MM.1S (cell line): Measurements from ENCODE around the gene EDARADD.
"Not testable (repeated sequence)": the region's sequence is repeated elsewhere in the genome, so short reads cannot be mapped to it uniquely, and the experiment has no call there.

Experiments
- DNase-seq: peaks from one replicate; pipeline ENCODE4 v3.0.0-alpha.2; 2015
- H2AFZ ChIP-seq: fragments of 300-600 bp; sonication (generic); 2 replicates; pipeline ENCODE4 v1.6.0; 2016; ENCODE audit warnings: antibody characterized with exemption, low read length
- H3F3A ChIP-seq: fragments of 300-600 bp; sonication (generic); 2 replicates; pipeline ENCODE4 v1.6.1; 2016; ENCODE audit warnings: mild to moderate bottlenecking, antibody characterized with exemption, low read length, moderate library complexity, mixed read lengths; ENCODE audit not compliant: insufficient read depth
- H3K27ac ChIP-seq: fragments of 300-600 bp; sonication (generic); 2 replicates; pipeline ENCODE4 v1.5.1; 2016; ENCODE audit warnings: mild to moderate bottlenecking, low read length
- H3K27me3 ChIP-seq: fragments of 300-600 bp; sonication (generic); replicated peaks from 2 replicates; pipeline ENCODE4 v1.6.0; 2016; ENCODE audit warnings: low read length; ENCODE audit not compliant: insufficient read depth
- H3K36me3 ChIP-seq: fragments of 300-600 bp; sonication (generic); replicated peaks from 2 replicates; pipeline ENCODE4 v1.6.1; 2016; ENCODE audit warnings: mild to moderate bottlenecking, low read length, mixed read lengths; ENCODE audit not compliant: insufficient read depth
- H3K4me1 ChIP-seq: fragments of 300-600 bp; sonication (generic); 2 replicates; pipeline ENCODE4 v1.6.1; 2016; ENCODE audit warnings: low read length, mixed read lengths
- H3K4me2 ChIP-seq: fragments of 300-600 bp; sonication (generic); 2 replicates; pipeline ENCODE4 v1.6.0; 2016; ENCODE audit warnings: low read depth, low read length
- H3K4me3 ChIP-seq: fragments of 300-600 bp; sonication (generic); 2 replicates; pipeline ENCODE4 v1.5.1; 2016; ENCODE audit warnings: low read length, mixed read lengths
- H3K79me2 ChIP-seq: fragments of 300-600 bp; sonication (generic); 2 replicates; pipeline ENCODE4 v1.6.1; 2016; ENCODE audit warnings: mixed run types, low read length, mixed read lengths
- H3K9ac ChIP-seq: fragments of 300-600 bp; sonication (generic); 2 replicates; pipeline ENCODE4 v1.6.1; 2016; ENCODE audit warnings: low read length, mixed read lengths
- H3K9me2 ChIP-seq: fragments of 300-600 bp; sonication (generic); replicated peaks from 2 replicates; pipeline ENCODE4 v1.6.1; 2016; ENCODE audit warnings: mild to moderate bottlenecking, low read length, mixed read lengths; ENCODE audit not compliant: insufficient read depth
- H3K9me3 ChIP-seq: fragments of 300-600 bp; sonication (generic); replicated peaks from 2 replicates; pipeline ENCODE4 v1.6.1; 2016; ENCODE audit warnings: mild to moderate bottlenecking, low read length, mixed read lengths; ENCODE audit not compliant: insufficient read depth
- H4K20me1 ChIP-seq: fragments of 300-600 bp; sonication (generic); 2 replicates; pipeline ENCODE4 v1.6.1; 2016; ENCODE audit warnings: mild to moderate bottlenecking, low read length, moderate library complexity, mixed read lengths; ENCODE audit not compliant: insufficient read depth
- CTCF ChIP-seq: fragments of 300-600 bp; sonication (generic); IDR thresholded peaks from 2 replicates; pipeline ENCODE4 v1.5.1; 2016; ENCODE audit warnings: antibody characterized with exemption, low read length, mixed read lengths
- EZH2 ChIP-seq: fragments of 300-600 bp; sonication (generic); optimal IDR thresholded peaks from 2 replicates; pipeline ENCODE3; 2017; ENCODE audit warnings: low read depth, mild to moderate bottlenecking, antibody characterized with exemption, low read length, mixed read lengths
- EZH2phosphoT487 ChIP-seq: fragments of 300-600 bp; sonication (generic); IDR thresholded peaks from 2 replicates; pipeline ENCODE4 v1.6.1; 2018; ENCODE audit warnings: antibody characterized with exemption, low read length

Gene EDARADD

GRCh38 chr1:236502972-236503639 lies 109.0 kb downstream of the EDARADD start:
- DNase-seq, result no peak
- peaks cover 43% of the 10 kb centered on the region for H3K27me3 ChIP-seq
- H2AFZ ChIP-seq, result no peak overlapping the region
- no peaks in the 10 kb centered on the region for H3F3A ChIP-seq
- no peaks in the 10 kb centered on the region for H3K9me2 ChIP-seq
- H4K20me1 ChIP-seq, result no peaks in the 10 kb centered on the region
- H3K36me3 ChIP-seq, result no peaks in the 10 kb centered on the region
- no peak overlapping the region for H3K4me2 ChIP-seq
- H3K4me3 ChIP-seq, result no peak overlapping the region
- no peaks in the 10 kb centered on the region for H3K9me3 ChIP-seq
- no peak overlapping the region for H3K27ac ChIP-seq
- no peaks in the 10 kb centered on the region for H3K4me1 ChIP-seq
- no peaks in the 10 kb centered on the region for H3K79me2 ChIP-seq
- TF ChIP-seq EZH2phosphoT487, result no peak
- TF ChIP-seq EZH2, result no peak
- TF ChIP-seq CTCF, result no peak
- no peak overlapping the region for H3K9ac ChIP-seq

- not testable (repeated sequence) for DNase-seq, H3K4me3 ChIP-seq, H3K27ac ChIP-seq, H3F3A ChIP-seq, H3K9me2 ChIP-seq, H2AFZ ChIP-seq, H4K20me1 ChIP-seq, H3K4me2 ChIP-seq, H3K79me2 ChIP-seq, H3K9me3 ChIP-seq, H3K9ac ChIP-seq, H3K36me3 ChIP-seq
- peaks cover 11% of the 10 kb centered on the region for H3K4me1 ChIP-seq
- H3K27me3 ChIP-seq, result peaks cover 48% of the 10 kb centered on the region
Measured at GRCh38 chr1:236504338-236504737, 110.3 kb downstream of the EDARADD start.

- H3K9ac ChIP-seq, result no peak overlapping the region
- H3F3A ChIP-seq, result peaks cover 5% of the 10 kb centered on the region
- H3K4me1 ChIP-seq, result peaks cover 12% of the 10 kb centered on the region
- TF ChIP-seq CTCF (no peak), EZH2phosphoT487 (no peak), EZH2 (no peak)
- no peaks in the 10 kb centered on the region; the same call in 1 of the 2 replicates for H4K20me1 ChIP-seq
- no peak overlapping the region for H3K4me2 ChIP-seq
- H3K9me3 ChIP-seq, result no peaks in the 10 kb centered on the region
- H3K36me3 ChIP-seq, result no peaks in the 10 kb centered on the region
- H3K27ac ChIP-seq, result no peak overlapping the region
- H3K9me2 ChIP-seq, result no peaks in the 10 kb centered on the region
- H2AFZ ChIP-seq, result no peak overlapping the region
- H3K79me2 ChIP-seq, result no peaks in the 10 kb centered on the region
- no peak overlapping the region for H3K4me3 ChIP-seq
- no peak for DNase-seq
- H3K27me3 ChIP-seq, result peaks cover 68% of the 10 kb centered on the region
Measured at GRCh38 chr1:236507022-236507700, 113.1 kb downstream of the EDARADD start.

GRCh38 chr1:236508593-236509027 lies 114.5 kb downstream of the EDARADD start:
- Histone ChIP-seq H3K27ac (no peak overlapping the region), H3K9ac (no peak overlapping the region), H3K27me3 (peaks cover 58% of the 10 kb centered on the region), H4K20me1 (no peaks in the 10 kb centered on the region; the same call in 1 of the 2 replicates), H3K4me3 (no peak overlapping the region), H3K4me1 (peaks cover 12% of the 10 kb centered on the region), H3K9me2 (no peaks in the 10 kb centered on the region), H3F3A (peaks cover 5% of the 10 kb centered on the region), H2AFZ (no peak overlapping the region), H3K36me3 (no peaks in the 10 kb centered on the region), H3K9me3 (no peaks in the 10 kb centered on the region), H3K79me2 (no peaks in the 10 kb centered on the region), H3K4me2 (peak overlapping the region; percentile 58)
- peak; percentile 81 for DNase-seq
- TF ChIP-seq CTCF (no peak), EZH2phosphoT487 (no peak), EZH2 (no peak)
